HepG2 (cell line): ENCODE data around the gene TDRD9. TPM values are rescaled to one million over a fixed set of nuclear protein-coding genes. Genes with fewer than 3 reads are reported as not detected.

Experiments
- DZIP1 ChIP-seq: sonication (generic); formaldehyde crosslinking; IDR thresholded peaks from 2 replicates; pipeline ENCODE4 v1.5.0; 2020; ENCODE audit warnings: mild to moderate bottlenecking, missing genetic modification reagents
- MXD3 ChIP-seq: IDR thresholded peaks from 2 replicates; pipeline ENCODE4 v1.6.1; 2016; ENCODE audit warnings: mild to moderate bottlenecking, missing biosample characterization, missing genetic modification reagents
- NR2F2 ChIP-seq: IDR thresholded peaks from 2 replicates; pipeline ENCODE4 v1.6.1; 2012; ENCODE audit warnings: low read depth, inconsistent platforms, borderline replicate concordance
- RBM39 ChIP-seq: fragments of 200-400 bp; formaldehyde crosslinking; IDR thresholded peaks from one replicate; pipeline ENCODE4 v1.6.1; 2018; ENCODE audit warnings: antibody characterized with exemption, mild to moderate bottlenecking, low read depth, low read length; ENCODE audit not compliant: poor library complexity, severe bottlenecking
- RFX1 ChIP-seq: fragments of 450-650 bp; IDR thresholded peaks from 2 replicates; pipeline ENCODE4 v1.6.1; 2017
- SYNCRIP ChIP-seq: fragments of 200-400 bp; formaldehyde crosslinking; IDR thresholded peaks from 2 replicates; pipeline ENCODE4 v1.6.1; 2018; ENCODE audit warnings: mild to moderate bottlenecking, low read depth, low read length; ENCODE audit not compliant: insufficient read depth
- ZNF235 ChIP-seq: sonication (generic); formaldehyde crosslinking; IDR thresholded peaks from 2 replicates; pipeline ENCODE4 v1.8.1; 2023; ENCODE audit warnings: mild to moderate bottlenecking, missing genetic modification reagents, borderline replicate concordance
- ZNF563 ChIP-seq: sonication (generic); formaldehyde crosslinking; IDR thresholded peaks from 2 replicates; pipeline ENCODE4 v1.8.0; 2022; ENCODE audit warnings: mild to moderate bottlenecking, moderate library complexity, missing genetic modification reagents
- ZNF639 ChIP-seq: conservative IDR thresholded peaks from 2 replicates; pipeline ENCODE4 v1.6.1; 2018; ENCODE audit warnings: missing genetic modification reagents
- ZNF674 ChIP-seq: sonication (generic); formaldehyde crosslinking; IDR thresholded peaks from 2 replicates; pipeline ENCODE4 v1.5.0; 2020; ENCODE audit warnings: low read depth, mild to moderate bottlenecking, missing genetic modification reagents
- ZNF749 ChIP-seq: sonication (generic); formaldehyde crosslinking; IDR thresholded peaks from 2 replicates; pipeline ENCODE4 v1.8.0; 2022; ENCODE audit warnings: mild to moderate bottlenecking, missing genetic modification reagents, moderate library complexity, borderline replicate concordance
- ZNF891 ChIP-seq: sonication (generic); formaldehyde crosslinking; IDR thresholded peaks from 2 replicates; pipeline ENCODE4 v1.5.0; 2020; ENCODE audit warnings: mild to moderate bottlenecking, missing genetic modification reagents
- polyA plus RNA-seq, 8 experiments: library from polyadenylated mRNA; depleted of rRNA in 3 of 8; stranded (reverse) in 7 of 8; unstranded in 1 of 8; fragments of >200 nt; fragmentation: Illumina TruSeq in 4 of 8; extraction: Trizol in 4 of 8; gene quantifications; 2 replicates each; pipeline versions ENCODE4 v1.2.1 to v1.2.3, GENCODE V29; 2011 to 2016; ENCODE audit warnings: low read depth in 4 of 8, missing spikeins in 1 of 8, mixed read lengths in 1 of 8; ENCODE audit not compliant: insufficient read depth in 1 of 8
- total RNA-seq, 5 experiments: library from RNA; depleted of rRNA; stranded (reverse); fragments of >200 nt; fragmentation: Illumina TruSeq; extraction: Trizol; gene quantifications; 2 replicates each; pipeline ENCODE4 v1.2.3, GENCODE V29; 2016; ENCODE audit warnings: low read depth in 1 of 5

TDRD9 gene
- total and polyA plus RNA-seq, 2 of the 13 experiments (the other 11 are each of a cell fraction or from before 2014, with no cell fraction given) = not detected

GRCh38 chr14:104037074-104037473, 108.8 kb downstream of the TDRD9 start (continued):
- no peak for TF ChIP-seq ZNF639
- no peak for TF ChIP-seq ZNF749
- no peak for TF ChIP-seq RFX1
- TF ChIP-seq ZNF563 (CRISPR knock-in tag) = no peak
- no peak for TF ChIP-seq RBM39
- no peak for TF ChIP-seq SYNCRIP
- no peak for TF ChIP-seq ZNF891 (CRISPR knock-in tag)
- no peak for TF ChIP-seq NR2F2
- TF ChIP-seq ZNF235 (CRISPR knock-in tag) = no peak
- TF ChIP-seq ZNF674 (CRISPR knock-in tag) = no peak
- no peak for TF ChIP-seq MXD3 (CRISPR knock-in tag)
- TF ChIP-seq DZIP1 (CRISPR knock-in tag) = no peak
- TF ChIP-seq, all 625 proteins: peak for 0
